Stimulated activated CD8-positive, alpha-beta memory T cell treated with anti-CD3 and anti-CD28 coated beads, Interleukin-2, amount 100 ng/mL, for 1 hour (primary cell): ENCODE results near the gene SPOCD1.

Experiments
- DNase-seq, 2 donors: peaks; one replicate each; pipeline ENCODE4 v3.0.0-alpha.2; 2020; ENCODE audit warnings: low read depth in 2 of 2

SPOCD1 gene

GRCh38 chr1:31815752-31816500 is at the start of gene SPOCD1:
SPOCD1 (minus strand) TSS chr1:31816022; CDS start chr1:31815333, 689 bp downstream.
- DNase-seq: peak; percentile 62 to 67

- no peak for DNase-seq
These were observed 46.2 kb upstream of the SPOCD1 start for GRCh38 chr1:31862071-31862470.

GRCh38 chr1:31861346-31861745 is 45.5 kb upstream of the SPOCD1 start:
- DNase-seq: no peak

- DNase-seq: no peak
These were observed 44.8 kb upstream of the SPOCD1 start for GRCh38 chr1:31860581-31860980.

- DNase-seq: no peak
These were observed 43.9 kb upstream of the SPOCD1 start for GRCh38 chr1:31859719-31860118.

- no peak for DNase-seq
These were observed 43.2 kb upstream of the SPOCD1 start for GRCh38 chr1:31859044-31859443.

GRCh38 chr1:31857863-31858262 is 42.0 kb upstream of the SPOCD1 start:
- DNase-seq: no peak

- DNase-seq: no peak
These were observed 40.3 kb upstream of the SPOCD1 start for GRCh38 chr1:31856140-31856539.

- no peak for DNase-seq
These were observed 39.4 kb upstream of the SPOCD1 start for GRCh38 chr1:31855038-31855845.

- no peak for DNase-seq
These were observed 33.8 kb upstream of the SPOCD1 start for GRCh38 chr1:31849653-31850052.

- no peak for DNase-seq
These were observed 32.6 kb upstream of the SPOCD1 start for GRCh38 chr1:31848381-31848897.

GRCh38 chr1:31846484-31846883 is 30.7 kb upstream of the SPOCD1 start:
- DNase-seq: no peak

GRCh38 chr1:31843506-31843905 is 27.7 kb upstream of the SPOCD1 start:
- no peak for DNase-seq

- no peak for DNase-seq
These were observed 24.0 kb upstream of the SPOCD1 start for GRCh38 chr1:31839662-31840343.

GRCh38 chr1:31837451-31838158 is 21.8 kb upstream of the SPOCD1 start:
- DNase-seq: no peak

GRCh38 chr1:31836638-31837037 is 20.8 kb upstream of the SPOCD1 start:
- no peak for DNase-seq

- no peak for DNase-seq
These were observed 19.6 kb upstream of the SPOCD1 start for GRCh38 chr1:31835415-31835814.

GRCh38 chr1:31834501-31834900 is 18.7 kb upstream of the SPOCD1 start:
- no peak for DNase-seq

- DNase-seq: no peak
These were observed 15.9 kb upstream of the SPOCD1 start for GRCh38 chr1:31831397-31832378.

GRCh38 chr1:31830511-31830910 is 14.7 kb upstream of the SPOCD1 start:
- no peak for DNase-seq
